HG03460 (cell line): ENCODE measurements around the gene SPAAR.
"Not testable (repeated sequence)": the region's sequence is repeated elsewhere in the genome, so short reads cannot be mapped to it uniquely, and the experiment has no call there.

Experiments used
- ATAC-seq: cut with Tn5 transposase; IDR thresholded peaks from one replicate; pipeline ENCODE4 v1.9.1; 2021; ENCODE audit not compliant: unreplicated experiment

Gene SPAAR

GRCh38 chr9:35903049-35903448 lies 6.2 kb upstream of the SPAAR start:
- no peak for ATAC-seq

- no peak for ATAC-seq
These were observed 5.0 kb upstream of the SPAAR start for GRCh38 chr9:35904338-35904737.

DNA sequence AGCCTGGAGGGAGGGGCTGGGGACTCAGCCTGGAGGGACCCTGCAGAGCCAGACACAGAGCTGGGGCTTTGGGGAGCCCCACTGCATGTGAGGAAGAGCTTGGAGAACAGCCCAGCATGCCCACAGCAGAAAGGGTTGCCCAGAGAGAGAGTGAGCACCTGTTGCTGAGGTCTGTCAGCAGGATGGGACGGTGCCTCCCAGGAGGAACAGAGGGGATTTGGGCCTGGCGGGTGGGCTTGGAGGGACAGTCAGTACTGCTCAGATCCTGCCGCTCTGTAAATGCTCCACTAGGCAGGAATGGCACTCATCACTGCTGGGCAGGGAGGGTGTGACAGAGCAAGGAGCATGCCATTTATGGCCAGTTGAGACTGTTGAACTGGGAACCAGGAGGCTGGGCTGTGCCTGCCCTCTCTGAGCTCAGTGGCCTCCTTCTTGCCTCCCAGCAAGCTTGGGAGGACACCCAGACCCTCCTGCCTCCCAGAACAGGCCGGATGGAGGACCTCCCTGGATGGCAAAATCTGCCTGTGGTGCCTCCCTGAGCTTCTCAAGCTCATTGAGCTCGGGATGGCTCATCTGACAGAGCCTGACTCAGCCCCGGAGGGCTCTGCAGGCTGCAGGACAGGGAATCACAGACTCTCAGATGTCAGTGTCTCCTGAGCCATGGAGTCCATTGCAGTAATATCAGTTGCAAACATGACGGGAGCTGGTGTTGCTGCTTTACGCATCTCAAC lies 4.1 kb upstream of the SPAAR start:
- ATAC-seq, result no peak

DNA sequence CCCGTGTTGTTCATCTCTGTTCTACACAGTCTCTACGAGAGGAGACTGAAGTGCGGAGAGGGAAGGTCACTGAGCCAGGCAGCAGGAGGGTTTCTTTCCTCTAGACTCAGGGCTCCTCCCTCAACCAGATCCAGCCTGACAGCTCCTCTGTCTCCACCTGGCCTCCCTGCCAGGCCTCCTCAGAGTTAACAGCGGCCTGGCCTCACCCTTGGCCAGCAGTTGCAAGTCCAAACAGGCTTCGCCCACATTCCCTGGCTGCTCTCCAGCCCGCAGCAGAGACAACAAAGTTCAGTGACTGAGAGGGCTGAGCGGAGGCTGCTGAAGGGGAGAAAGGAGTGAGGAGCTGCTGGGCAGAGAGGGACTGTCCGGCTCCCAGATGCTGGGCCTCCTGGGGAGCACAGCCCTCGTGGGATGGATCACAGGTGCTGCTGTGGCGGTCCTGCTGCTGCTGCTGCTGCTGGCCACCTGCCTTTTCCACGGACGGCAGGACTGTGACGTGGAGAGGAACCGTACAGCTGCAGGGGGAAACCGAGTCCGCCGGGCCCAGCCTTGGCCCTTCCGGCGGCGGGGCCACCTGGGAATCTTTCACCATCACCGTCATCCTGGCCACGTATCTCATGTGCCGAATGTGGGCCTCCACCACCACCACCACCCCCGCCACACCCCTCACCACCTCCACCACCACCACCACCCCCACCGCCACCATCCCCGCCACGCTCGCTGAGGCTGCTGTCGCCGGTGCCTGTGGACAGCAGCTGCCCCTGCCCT lies 3.2 kb upstream of the SPAAR start, which contains the start of gene HRCT1:
Gene HRCT1 (plus strand): TSS at position 291 of the 768 bp plus-strand sequence. CDS start 86 bp downstream, at position 377.
- no peak for ATAC-seq

DNA sequence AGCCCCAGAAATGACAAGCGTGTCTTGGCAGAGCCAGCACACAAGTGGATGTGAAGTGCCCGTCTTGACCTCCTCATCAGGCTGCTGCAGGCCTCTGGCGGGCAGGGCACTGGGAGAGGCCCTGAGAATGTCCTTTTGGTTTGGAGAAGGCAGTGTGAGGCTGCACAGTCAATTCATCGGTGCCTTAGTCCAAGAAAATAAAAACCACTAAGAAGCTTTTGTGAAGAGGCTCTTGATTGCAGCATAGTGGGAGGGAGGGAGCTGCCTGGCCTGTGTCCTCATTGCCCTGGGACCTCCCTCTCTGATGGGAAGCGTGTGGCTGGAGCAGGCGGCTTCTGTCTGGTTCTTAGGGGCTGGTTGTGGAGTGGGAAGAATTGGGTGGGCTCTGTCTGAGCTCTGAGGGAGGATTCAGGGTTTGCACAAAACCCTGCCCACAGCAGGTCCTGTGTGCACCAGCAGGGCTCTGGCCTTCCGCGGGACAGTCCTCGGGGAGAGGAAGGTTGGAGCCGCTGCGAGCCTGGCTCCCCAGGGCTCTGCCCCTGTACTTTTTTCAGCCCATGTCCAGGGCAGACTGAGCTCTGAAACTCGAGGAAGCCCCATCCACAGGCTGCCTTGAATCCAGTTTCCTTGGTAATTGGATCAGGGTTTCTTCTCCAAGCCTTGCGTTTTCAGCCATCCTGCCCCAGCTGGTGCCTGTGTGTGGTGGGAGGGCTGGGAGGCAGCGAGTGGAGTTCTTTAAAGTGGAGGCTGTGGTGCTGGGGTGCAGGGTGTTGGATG lies 2.2 kb upstream of the SPAAR start:
- ATAC-seq, result no peak

DNA sequence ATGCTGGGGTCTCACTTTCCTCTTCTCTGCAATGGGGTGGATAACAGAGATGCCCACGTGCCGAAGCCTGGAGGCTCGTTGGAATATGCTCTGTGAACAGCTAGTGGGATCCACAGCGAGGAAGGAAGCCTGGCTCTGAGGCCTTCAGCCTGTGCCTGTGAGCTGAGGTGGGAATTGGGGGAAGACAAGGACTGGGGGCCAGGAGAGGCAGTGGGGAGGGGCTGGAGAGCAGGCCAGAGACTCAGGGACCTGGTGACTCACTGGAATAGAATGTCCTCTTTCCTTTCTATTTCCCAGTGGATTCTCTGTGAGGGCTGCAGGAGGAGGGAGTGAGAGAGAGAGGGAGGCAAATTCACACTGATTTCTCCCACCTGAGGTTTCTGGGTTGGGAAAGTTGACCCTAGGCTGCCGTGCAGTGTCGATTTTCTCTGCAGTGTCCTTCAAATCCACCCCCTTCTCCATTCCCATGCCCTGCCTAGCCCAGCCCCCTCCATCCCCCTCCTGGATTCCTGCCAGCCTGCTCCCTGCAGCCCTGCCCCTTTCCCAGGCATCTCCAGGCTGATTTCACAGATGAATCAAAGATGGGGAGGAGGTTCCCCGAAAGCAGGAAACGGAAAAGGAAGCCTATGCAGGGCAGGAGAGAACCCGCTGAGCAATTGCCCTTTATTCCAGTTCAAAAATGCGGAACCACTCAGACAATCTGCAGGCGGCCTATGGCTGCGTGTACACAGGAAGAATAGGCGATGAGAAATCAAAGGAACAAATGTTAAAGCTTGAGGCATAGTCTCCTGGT lies 1.4 kb upstream of the SPAAR start:
- no peak for ATAC-seq

- no peak for ATAC-seq
These were observed 675 bp upstream of the SPAAR start for GRCh38 chr9:35908504-35909125.

DNA sequence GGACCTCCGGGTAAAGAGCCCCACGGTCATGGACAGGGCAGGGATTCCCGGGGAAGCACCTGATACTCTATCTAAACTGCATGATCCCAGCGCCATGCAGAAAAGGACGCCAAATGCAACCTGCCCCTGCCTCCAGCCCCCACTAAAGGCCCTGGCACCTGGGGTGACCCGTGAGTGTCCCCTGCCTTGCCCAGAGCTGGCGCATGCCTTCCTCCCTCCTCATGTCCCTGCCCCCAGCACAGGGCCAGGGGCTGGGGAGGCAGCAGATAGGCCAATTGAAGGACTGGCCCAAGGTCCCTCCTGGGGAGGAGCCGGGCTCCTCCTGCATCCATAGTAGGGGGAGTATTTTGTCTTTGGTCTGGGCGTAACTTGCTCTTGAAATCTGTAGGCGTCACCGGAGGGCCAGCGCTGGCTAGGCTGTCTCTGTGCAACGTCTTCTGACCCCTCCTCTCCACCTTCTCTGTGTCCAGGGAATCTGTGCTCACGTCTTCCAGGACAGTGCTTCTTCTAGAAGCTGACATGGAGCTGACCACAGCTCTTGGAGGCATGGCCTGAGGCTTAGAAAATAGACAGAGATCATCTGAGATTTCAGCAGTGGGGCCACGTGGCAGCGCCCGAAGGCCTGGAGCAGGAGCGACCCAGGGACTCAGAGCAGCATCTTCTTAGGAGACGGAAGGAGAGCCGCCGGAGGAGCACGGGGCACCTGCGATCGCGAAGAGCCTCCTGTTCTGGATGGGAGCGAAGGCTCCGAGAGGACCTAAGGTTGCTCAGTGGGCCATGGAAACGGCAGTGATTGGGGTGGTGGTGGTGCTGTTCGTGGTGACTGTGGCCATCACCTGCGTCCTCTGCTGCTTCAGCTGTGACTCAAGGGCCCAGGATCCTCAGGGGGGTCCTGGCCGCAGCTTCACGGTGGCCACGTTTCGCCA lies 660 bp downstream of the SPAAR start:
- ATAC-seq, result no peak

- no peak for ATAC-seq
These were observed 1.5 kb downstream of the SPAAR start for GRCh38 chr9:35910613-35911359.

GRCh38 chr9:35911690-35912089 lies 2.4 kb downstream of the SPAAR start:
- ATAC-seq, result no peak

DNA sequence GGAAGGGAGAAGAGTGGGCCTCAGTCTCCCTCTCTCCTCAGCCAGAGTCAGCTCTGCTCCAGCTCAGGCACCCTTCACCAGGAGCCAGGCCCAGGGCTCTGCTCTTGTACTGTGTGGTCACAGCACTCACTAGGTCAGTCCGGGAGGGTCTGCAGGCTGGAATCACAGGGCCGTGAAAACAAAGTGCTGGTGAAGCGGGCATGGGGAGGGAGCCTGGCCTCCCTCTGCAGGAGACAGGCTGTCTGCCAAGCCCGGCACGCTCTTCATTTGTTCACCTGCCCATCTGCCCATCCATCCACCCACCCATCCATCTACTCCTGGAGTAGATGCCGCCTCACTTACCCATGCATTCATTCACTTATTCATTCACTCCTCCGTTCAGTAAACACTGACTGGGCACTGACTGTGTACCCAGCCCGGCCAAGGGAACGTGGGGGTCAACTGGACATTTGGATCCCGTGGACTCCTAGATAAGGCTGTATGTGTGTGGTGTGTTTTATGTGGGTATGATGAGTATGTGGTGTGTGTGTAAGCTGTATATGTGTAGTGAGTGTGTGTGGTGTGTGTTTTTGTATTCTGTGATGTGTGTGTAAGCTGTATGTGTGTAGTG lies 3.6 kb downstream of the SPAAR start:
- no peak for ATAC-seq

- not testable (repeated sequence) for ATAC-seq
These were observed 4.1 kb downstream of the SPAAR start for GRCh38 chr9:35913429-35913828.

GRCh38 chr9:35914301-35914807 lies 5.1 kb downstream of the SPAAR start:
- no peak for ATAC-seq

DNA sequence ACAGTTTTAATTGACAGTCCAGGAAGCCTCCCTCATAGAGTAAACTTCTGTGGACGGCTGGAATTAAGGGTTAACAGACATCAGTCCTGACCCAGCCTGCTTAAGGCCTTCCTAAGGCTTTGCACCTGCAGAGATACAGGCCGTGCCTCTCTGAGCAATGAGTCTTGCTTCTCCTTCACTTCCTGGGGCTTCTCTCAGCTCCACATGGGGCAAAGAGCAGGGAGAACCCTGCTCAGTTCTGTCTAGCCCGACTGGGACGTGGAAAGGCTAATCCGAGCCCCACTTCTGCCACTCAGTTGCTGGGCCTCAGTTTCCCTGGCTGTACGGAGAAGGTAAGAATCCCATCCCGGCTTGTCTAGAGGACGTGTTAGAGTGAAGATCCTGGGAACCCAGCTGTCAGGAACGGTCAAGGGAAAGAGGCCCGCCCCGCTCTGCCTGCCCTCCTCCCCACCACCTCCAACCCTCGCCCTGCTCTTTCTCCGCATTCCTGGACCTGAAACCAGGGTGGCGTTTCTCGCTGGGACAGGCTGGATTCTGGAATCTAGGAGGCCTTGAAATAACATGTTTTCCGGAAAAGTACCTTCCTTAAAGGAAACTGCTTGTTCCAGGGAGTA lies 6.5 kb downstream of the SPAAR start:
- ATAC-seq, result no peak

GRCh38 chr9:35917261-35917660 lies 8.0 kb downstream of the SPAAR start:
- ATAC-seq, result no peak

DNA sequence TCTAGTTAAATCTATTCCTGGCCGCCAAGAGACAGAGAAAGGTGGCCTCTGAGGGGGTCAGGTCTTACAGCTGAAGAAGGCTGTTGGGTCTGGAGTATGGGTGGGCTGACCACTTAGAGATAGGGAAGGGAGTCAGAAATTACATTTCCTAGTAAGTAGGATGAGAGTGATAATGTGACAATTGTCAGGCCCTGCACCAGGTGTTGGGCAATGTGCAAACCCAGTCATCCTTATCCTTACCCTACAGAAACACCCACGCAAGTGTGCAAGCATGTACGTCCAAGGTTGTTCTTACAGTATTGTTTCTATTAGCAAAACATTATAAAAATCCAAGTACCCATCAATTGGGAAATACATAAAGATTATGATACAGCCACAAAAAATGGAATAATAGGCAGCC lies 9.5 kb downstream of the SPAAR start:
- no peak for ATAC-seq

DNA sequence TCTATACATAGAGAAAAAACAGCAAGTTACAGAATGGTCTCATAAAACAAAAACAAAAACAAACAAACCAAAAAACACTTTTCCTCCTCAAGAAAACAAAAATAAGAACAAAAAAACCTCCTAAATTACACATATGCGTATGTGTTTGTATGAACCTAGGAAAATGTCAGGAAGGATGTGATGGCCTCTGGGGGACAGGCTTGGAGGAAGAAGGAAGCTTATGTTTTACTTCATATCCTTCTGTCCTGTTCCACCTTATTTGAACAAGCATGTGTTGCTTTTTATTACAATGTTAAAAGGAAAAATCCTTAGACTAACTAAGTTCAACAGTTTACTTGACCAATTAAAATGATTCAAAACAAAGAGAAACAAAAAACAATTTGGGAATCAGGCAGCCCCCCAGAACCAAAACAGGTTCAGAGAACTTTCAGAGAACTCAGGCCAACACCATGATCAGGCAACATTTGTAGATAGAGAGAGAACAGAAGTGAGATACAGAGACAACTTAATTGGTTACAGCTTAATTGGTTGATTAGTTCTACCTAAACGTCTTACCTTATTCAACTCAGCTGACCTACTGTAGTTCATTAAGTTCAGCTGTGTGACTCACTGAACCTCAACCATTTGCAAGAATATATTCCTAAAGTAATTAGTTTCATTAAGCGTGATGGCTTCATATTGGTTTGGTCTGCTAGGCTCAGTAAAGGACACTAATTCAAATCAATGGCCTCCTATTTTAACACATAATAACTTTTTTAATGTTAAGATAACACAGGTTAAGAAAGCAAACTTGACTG lies 10.1 kb downstream of the SPAAR start:
- ATAC-seq, result no peak
